ENCODE data around the gene NBPF1.
"Not testable (repeated sequence)": the region's sequence is repeated elsewhere in the genome, so short reads cannot be mapped to it uniquely, and the experiment has no call there.

GRCh38 chr1:16587639-16588038 lies 25.7 kb downstream of the NBPF1 start:
- not testable (repeated sequence) for TF ChIP-seq CTCF, POLR2A (IDR thresholded peaks at IDR 0.05)

All from esophagus squamous epithelium (tissue), 4 donors.